ENCODE results near the gene OTOG.

DNA sequence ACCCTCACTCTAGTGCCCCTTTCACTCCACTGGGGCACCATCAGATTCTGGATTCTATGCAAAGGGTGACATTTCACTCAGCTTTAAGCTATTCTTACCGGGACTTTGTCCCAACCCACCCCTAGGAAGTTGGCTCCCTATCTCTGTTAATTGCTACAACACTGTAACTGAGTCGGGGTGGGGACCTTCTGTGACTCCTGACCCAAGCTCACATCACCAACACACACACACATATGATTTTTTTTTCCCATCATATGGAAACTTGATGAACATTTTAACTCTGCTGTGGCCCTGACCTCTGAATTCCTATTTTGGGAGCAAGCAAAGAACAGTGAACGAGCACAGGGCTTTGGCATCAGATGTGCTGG, 19.4 kb upstream of the OTOG start:
- TF ChIP-seq MYC (IDR thresholded peaks at IDR 0.05; ENCODE audit: low read depth, low read length) (no peak), POLR2AphosphoS5 (IDR thresholded peaks at IDR 0.05; ENCODE audit: insufficient read depth, low read depth, low read length) (no peak)
- TF ChIP-seq, protein P1, sequence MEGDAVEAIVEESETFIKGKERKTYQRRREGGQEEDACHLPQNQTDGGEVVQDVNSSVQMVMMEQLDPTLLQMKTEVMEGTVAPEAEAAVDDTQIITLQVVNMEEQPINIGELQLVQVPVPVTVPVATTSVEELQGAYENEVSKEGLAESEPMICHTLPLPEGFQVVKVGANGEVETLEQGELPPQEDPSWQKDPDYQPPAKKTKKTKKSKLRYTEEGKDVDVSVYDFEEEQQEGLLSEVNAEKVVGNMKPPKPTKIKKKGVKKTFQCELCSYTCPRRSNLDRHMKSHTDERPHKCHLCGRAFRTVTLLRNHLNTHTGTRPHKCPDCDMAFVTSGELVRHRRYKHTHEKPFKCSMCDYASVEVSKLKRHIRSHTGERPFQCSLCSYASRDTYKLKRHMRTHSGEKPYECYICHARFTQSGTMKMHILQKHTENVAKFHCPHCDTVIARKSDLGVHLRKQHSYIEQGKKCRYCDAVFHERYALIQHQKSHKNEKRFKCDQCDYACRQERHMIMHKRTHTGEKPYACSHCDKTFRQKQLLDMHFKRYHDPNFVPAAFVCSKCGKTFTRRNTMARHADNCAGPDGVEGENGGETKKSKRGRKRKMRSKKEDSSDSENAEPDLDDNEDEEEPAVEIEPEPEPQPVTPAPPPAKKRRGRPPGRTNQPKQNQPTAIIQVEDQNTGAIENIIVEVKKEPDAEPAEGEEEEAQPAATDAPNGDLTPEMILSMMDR (IDR thresholded peaks at IDR 0.05; ENCODE audit: extremely low read depth in 1 of 2, insufficient read depth in 1 of 2, low read depth in 1 of 2, low read length in 2 of 2) = no peak

Measured in endothelial cell of umbilical vein (primary cell).